Panc1 (cell line): Measurements from ENCODE around the gene MAPRE2. TPM values are rescaled to one million over a fixed set of nuclear protein-coding genes. Genes with fewer than 3 reads are reported as not detected.

Source experiments
- ATAC-seq: fragments of 200-7000 bp; cut with Tn5 transposase; 2 replicates; pipeline ENCODE4 v1.9.1; 2020; ENCODE audit warnings: mild to moderate bottlenecking, moderate library complexity
- BruUV-seq: library from RNA; stranded (reverse); fragments of 400-500 nt; replicated peaks from 2 replicates; lab custom pipeline; 2021; lab: Mats Ljungman, UMichigan
- CTCF ChIA-PET: fragments of 300-600 bp; sonication (Branson Sonifier 250); formaldehyde crosslinking; loops from one replicate; lab custom pipeline; 2022; ENCODE audit warnings: antibody characterized with exemption; lab: Charles Lee
- POLR2A ChIA-PET: fragments of 300-600 bp; sonication (Branson Sonifier 250); formaldehyde crosslinking; loops from one replicate; lab custom pipeline; 2022; ENCODE audit warnings: antibody characterized with exemption; lab: Charles Lee
- DNase-seq: peaks from one replicate; pipeline ENCODE4 v3.0.0-alpha.2; 2010; ENCODE audit warnings: low read depth, low spot score
- H3K27ac ChIP-seq: 2 replicates; pipeline ENCODE4 v1.5.1; 2011; ENCODE audit warnings: mild to moderate bottlenecking, low read length, inconsistent platforms
- H3K27me3 ChIP-seq: fragments of 200-500 bp; sonication (Bioruptor generic); 2 replicates; pipeline ENCODE4 v1.6.0; 2014; ENCODE audit warnings: low read length, inconsistent platforms; ENCODE audit not compliant: control insufficient read depth, insufficient read depth
- H3K36me3 ChIP-seq: fragments of 200-500 bp; sonication (Bioruptor generic); 2 replicates; pipeline ENCODE4 v1.5.1; 2014; ENCODE audit warnings: inconsistent platforms, mild to moderate bottlenecking, low read length, moderate library complexity; ENCODE audit not compliant: control insufficient read depth, insufficient read depth
- H3K4me1 ChIP-seq: 2 replicates; pipeline ENCODE4 v1.5.1; 2011; ENCODE audit warnings: inconsistent platforms, mild to moderate bottlenecking, low read length, moderate library complexity; ENCODE audit not compliant: control insufficient read depth, insufficient read depth
- H3K4me3 ChIP-seq, 2 experiments: 2 replicates each; pipeline ENCODE4 v1.5.1; 2011 to 2012; ENCODE audit warnings: low read depth in 2 of 2, low read length in 2 of 2, mild to moderate bottlenecking in 2 of 2, inconsistent platforms in 1 of 2, moderate library complexity in 1 of 2
- H3K9me3 ChIP-seq: fragments of 200-500 bp; sonication (Bioruptor generic); 2 replicates; pipeline ENCODE4 v1.5.1; 2014; ENCODE audit warnings: low read depth, mild to moderate bottlenecking, inconsistent platforms, low read length, moderate library complexity; ENCODE audit not compliant: control insufficient read depth, insufficient read depth
- POLR2AphosphoS5 ChIP-seq: IDR thresholded peaks from 2 replicates; pipeline ENCODE4 v1.6.1; 2012; ENCODE audit warnings: mild to moderate bottlenecking, low read depth, low read length, moderate library complexity
- SIN3A ChIP-seq: IDR thresholded peaks from 2 replicates; pipeline ENCODE4 v1.6.1; 2012; ENCODE audit warnings: low read depth, mild to moderate bottlenecking, low read length, moderate library complexity, borderline replicate concordance; ENCODE audit not compliant: insufficient read depth
- TCF7L2 ChIP-seq: IDR thresholded peaks from 2 replicates; pipeline ENCODE4 v1.6.1; 2011; ENCODE audit warnings: mild to moderate bottlenecking, low read depth, low read length, inconsistent platforms
- in situ Hi-C: cut with HindIII; loops from 2 replicates; pipeline ENCODE4 v1.10.0; 2016; ENCODE audit warnings: low sequenced_read_pairs, low pct_unique_long_range_greater_than_20kb
- intact Hi-C: fragments of 100-400 bp; cut with micrococcal nuclease; formaldehyde crosslinking; loops from one replicate; pipeline ENCODE4 v1.10.0; 2022; ENCODE audit not compliant: unreplicated experiment
- total RNA-seq: library from RNA; stranded (reverse); gene quantifications from one replicate; pipeline ENCODE4 v1.2.1, GENCODE V29; 2021; ENCODE audit not compliant: unreplicated experiment
- TF ChIP-seq, protein P1 (sequence below), 2 experiments: IDR thresholded peaks; 2 replicates each; pipeline ENCODE4 v1.6.1; 2011 to 2012; ENCODE audit warnings: low read depth in 2 of 2, control low read depth in 1 of 2, low read length in 1 of 2, mild to moderate bottlenecking in 1 of 2, moderate library complexity in 1 of 2; ENCODE audit not compliant: insufficient read depth in 1 of 2
- TF ChIP-seq, protein P2 (sequence below): fragments of 450-650 bp; IDR thresholded peaks from 2 replicates; pipeline ENCODE4 v1.5.1; 2017; ENCODE audit warnings: mild to moderate bottlenecking

MAPRE2 gene
- total RNA-seq, 1 experiment from 2014 or later: 14.1 TPM

GRCh38 chr18:35136885-35137284, 95.7 kb downstream of the MAPRE2 start:
- intact Hi-C loops: no loop called here

DNA sequence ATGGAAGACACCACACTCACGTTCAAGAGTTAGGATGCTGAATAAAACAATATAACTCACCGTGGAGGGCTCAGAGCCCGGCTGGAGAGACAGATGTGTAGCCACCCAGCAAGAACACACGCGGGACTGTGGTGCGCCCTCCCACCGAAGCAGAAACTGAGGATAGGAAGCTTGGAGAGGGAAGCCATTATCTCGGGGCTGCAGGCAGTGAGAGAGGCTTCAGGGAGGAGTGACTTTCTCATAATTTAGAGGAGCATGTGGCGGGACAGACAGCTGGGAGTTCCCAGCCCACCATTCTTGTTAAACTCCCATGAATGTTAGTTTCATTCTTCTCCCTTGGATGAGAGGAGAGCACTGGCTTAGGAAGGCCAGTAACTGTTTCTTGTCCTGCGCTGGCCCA, 96.4 kb downstream of the MAPRE2 start:
- intact Hi-C loops: no loop called here
- ATAC-seq (no peak), DNase-seq (no peak)
- no peaks in the 10 kb centered on the region for H3K9me3 ChIP-seq
- TF ChIP-seq, protein P1, sequence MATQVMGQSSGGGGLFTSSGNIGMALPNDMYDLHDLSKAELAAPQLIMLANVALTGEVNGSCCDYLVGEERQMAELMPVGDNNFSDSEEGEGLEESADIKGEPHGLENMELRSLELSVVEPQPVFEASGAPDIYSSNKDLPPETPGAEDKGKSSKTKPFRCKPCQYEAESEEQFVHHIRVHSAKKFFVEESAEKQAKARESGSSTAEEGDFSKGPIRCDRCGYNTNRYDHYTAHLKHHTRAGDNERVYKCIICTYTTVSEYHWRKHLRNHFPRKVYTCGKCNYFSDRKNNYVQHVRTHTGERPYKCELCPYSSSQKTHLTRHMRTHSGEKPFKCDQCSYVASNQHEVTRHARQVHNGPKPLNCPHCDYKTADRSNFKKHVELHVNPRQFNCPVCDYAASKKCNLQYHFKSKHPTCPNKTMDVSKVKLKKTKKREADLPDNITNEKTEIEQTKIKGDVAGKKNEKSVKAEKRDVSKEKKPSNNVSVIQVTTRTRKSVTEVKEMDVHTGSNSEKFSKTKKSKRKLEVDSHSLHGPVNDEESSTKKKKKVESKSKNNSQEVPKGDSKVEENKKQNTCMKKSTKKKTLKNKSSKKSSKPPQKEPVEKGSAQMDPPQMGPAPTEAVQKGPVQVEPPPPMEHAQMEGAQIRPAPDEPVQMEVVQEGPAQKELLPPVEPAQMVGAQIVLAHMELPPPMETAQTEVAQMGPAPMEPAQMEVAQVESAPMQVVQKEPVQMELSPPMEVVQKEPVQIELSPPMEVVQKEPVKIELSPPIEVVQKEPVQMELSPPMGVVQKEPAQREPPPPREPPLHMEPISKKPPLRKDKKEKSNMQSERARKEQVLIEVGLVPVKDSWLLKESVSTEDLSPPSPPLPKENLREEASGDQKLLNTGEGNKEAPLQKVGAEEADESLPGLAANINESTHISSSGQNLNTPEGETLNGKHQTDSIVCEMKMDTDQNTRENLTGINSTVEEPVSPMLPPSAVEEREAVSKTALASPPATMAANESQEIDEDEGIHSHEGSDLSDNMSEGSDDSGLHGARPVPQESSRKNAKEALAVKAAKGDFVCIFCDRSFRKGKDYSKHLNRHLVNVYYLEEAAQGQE (IDR thresholded peaks at IDR 0.05; ENCODE audit: insufficient read depth in 1 of 2, low read depth in 2 of 2, low read length in 1 of 2): no peak
- TF ChIP-seq SIN3A (no peak), POLR2AphosphoS5 (no peak), TCF7L2 (no peak)
- TF ChIP-seq, protein P2, sequence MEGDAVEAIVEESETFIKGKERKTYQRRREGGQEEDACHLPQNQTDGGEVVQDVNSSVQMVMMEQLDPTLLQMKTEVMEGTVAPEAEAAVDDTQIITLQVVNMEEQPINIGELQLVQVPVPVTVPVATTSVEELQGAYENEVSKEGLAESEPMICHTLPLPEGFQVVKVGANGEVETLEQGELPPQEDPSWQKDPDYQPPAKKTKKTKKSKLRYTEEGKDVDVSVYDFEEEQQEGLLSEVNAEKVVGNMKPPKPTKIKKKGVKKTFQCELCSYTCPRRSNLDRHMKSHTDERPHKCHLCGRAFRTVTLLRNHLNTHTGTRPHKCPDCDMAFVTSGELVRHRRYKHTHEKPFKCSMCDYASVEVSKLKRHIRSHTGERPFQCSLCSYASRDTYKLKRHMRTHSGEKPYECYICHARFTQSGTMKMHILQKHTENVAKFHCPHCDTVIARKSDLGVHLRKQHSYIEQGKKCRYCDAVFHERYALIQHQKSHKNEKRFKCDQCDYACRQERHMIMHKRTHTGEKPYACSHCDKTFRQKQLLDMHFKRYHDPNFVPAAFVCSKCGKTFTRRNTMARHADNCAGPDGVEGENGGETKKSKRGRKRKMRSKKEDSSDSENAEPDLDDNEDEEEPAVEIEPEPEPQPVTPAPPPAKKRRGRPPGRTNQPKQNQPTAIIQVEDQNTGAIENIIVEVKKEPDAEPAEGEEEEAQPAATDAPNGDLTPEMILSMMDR: no peak
- ChIA-PET CTCF (no interaction called here), POLR2A (no interaction called here)
- H3K27ac ChIP-seq: no peak overlapping the region
- H3K4me1 ChIP-seq: no peaks in the 10 kb centered on the region
- BruUV-seq: no TSS peak
- no peaks in the 10 kb centered on the region for H3K36me3 ChIP-seq
- in situ Hi-C loops: no loop called here
- no peaks in the 10 kb centered on the region for H3K27me3 ChIP-seq
- H3K4me3 ChIP-seq: no peak overlapping the region

More at GRCh38 chr18:35136885-35137284, 95.7 kb downstream of the MAPRE2 start:
- no peaks in the 10 kb centered on the region for H3K4me1 ChIP-seq
- TF ChIP-seq TCF7L2 (no peak), POLR2AphosphoS5 (no peak), SIN3A (no peak)
- TF ChIP-seq, protein P2: no peak
- TF ChIP-seq, protein P1 (IDR thresholded peaks at IDR 0.05; ENCODE audit: insufficient read depth in 1 of 2, low read depth in 2 of 2, low read length in 1 of 2): no peak
- no peaks in the 10 kb centered on the region for H3K36me3 ChIP-seq
- DNase-seq (no peak), ATAC-seq (no peak)
- no peaks in the 10 kb centered on the region for H3K9me3 ChIP-seq
- no peak overlapping the region for H3K27ac ChIP-seq
- POLR2A ChIA-PET: no interaction called here
- no peaks in the 10 kb centered on the region for H3K27me3 ChIP-seq
- CTCF ChIA-PET: no interaction called here
- no peak overlapping the region for H3K4me3 ChIP-seq
- BruUV-seq: no TSS peak
- in situ Hi-C loops: no loop called here
